ENCODE measurements around the gene PPP2R3A. TPM values are rescaled to one million over a fixed set of nuclear protein-coding genes. Genes with fewer than 3 reads are reported as not detected.
A peak's percentile ranks its signal among the peaks of the same experiment; 100 is the strongest.

PPP2R3A gene
- total and polyA plus RNA-seq, 2 of the 13 experiments (the other 11 are each of a cell fraction or from before 2014, with no cell fraction given) = 0.07 to 0.12 TPM

GRCh38 chr3:136196401-136197158 is 231.1 kb downstream of the PPP2R3A start (continued):
- peak; percentile 94 for TF ChIP-seq ZNF672 (CRISPR knock-in tag; IDR thresholded peaks at IDR 0.05)
- peak; percentile 98 for TF ChIP-seq ISX (CRISPR knock-in tag; conservative IDR thresholded peaks at IDR 0.05)
- no peak for TF ChIP-seq ZMAT5 (CRISPR knock-in tag; IDR thresholded peaks at IDR 0.05; ENCODE audit: borderline replicate concordance, low read depth)
- TF ChIP-seq ZNF331 (CRISPR knock-in tag; IDR thresholded peaks at IDR 0.05) = peak; percentile 93
- TF ChIP-seq CBX2 (IDR thresholded peaks at IDR 0.05; ENCODE audit: low read depth, low read length) = no peak
- peak; percentile 93; the same call in 1 of the 2 replicates for TF ChIP-seq CBX2 (CRISPR knock-in tag; IDR thresholded peaks at IDR 0.05; ENCODE audit: low read depth)
- peak; percentile 63 for TF ChIP-seq ZNF589 (CRISPR knock-in tag; conservative IDR thresholded peaks at IDR 0.05)
- peak; percentile 83; the same call in 1 of the 2 replicates for TF ChIP-seq ZNF710 (CRISPR knock-in tag; IDR thresholded peaks at IDR 0.05; ENCODE audit: borderline replicate concordance)
- TF ChIP-seq WIZ (CRISPR knock-in tag; IDR thresholded peaks at IDR 0.05) = peak; percentile 94; the same call in 1 of the 2 replicates
- no peak for TF ChIP-seq ARID3A (IDR thresholded peaks at IDR 0.05; ENCODE audit: low read depth, low read length)
- no peak for TF ChIP-seq HNRNPH1 (optimal IDR thresholded peaks at IDR 0.05; ENCODE audit: low read depth, low read length)
- TF ChIP-seq ZNF878 (CRISPR knock-in tag; IDR thresholded peaks at IDR 0.05) = peak; percentile 56
- no peak for TF ChIP-seq KIAA2018 (CRISPR knock-in tag; IDR thresholded peaks at IDR 0.05; ENCODE audit: borderline replicate concordance)
- TF ChIP-seq SYNCRIP (IDR thresholded peaks at IDR 0.05; ENCODE audit: insufficient read depth, low read depth, low read length) = no peak
- TF ChIP-seq ZNF326 (CRISPR knock-in tag; IDR thresholded peaks at IDR 0.05; ENCODE audit: borderline replicate concordance) = no peak
- peak; percentile 93; the same call in 1 of the 2 replicates for TF ChIP-seq ZNF567 (CRISPR knock-in tag; IDR thresholded peaks at IDR 0.05; ENCODE audit: borderline replicate concordance)
- TF ChIP-seq ARNTL (CRISPR knock-in tag; IDR thresholded peaks at IDR 0.05) = peak; percentile 71

Measured in HepG2 (cell line).